GM18951 (cell line): Measurements from ENCODE around the gene SLC7A14.

Experiments used
- POLR2A ChIP-seq: IDR thresholded peaks from 4 replicates; pipeline ENCODE4 v1.6.1; 2011; ENCODE audit warnings: mild to moderate bottlenecking; ENCODE audit not compliant: insufficient read length, insufficient read depth; ENCODE audit errors: extremely low read depth
- in situ Hi-C: fragments of 300-500 bp; cut with MboI; formaldehyde crosslinking; loops from one replicate; pipeline ENCODE4 v1.12.0; 2022; ENCODE audit warnings: low sequenced_read_pairs, mixed read lengths, inconsistent platforms; ENCODE audit not compliant: unreplicated experiment

The SLC7A14 gene

GRCh38 chr3:170506556-170506955 is 79.3 kb downstream of the SLC7A14 start:
- TF ChIP-seq POLR2A = no peak
- in situ Hi-C loops = no loop called here

- in situ Hi-C loops = no loop called here
- TF ChIP-seq POLR2A = no peak
These were observed 83.6 kb downstream of the SLC7A14 start for GRCh38 chr3:170502297-170502696.

GRCh38 chr3:170500995-170501394 is 84.9 kb downstream of the SLC7A14 start:
- in situ Hi-C loops = no loop called here

GRCh38 chr3:170500462-170500861 is 85.4 kb downstream of the SLC7A14 start:
- TF ChIP-seq POLR2A = no peak
- in situ Hi-C loops = no loop called here

More at GRCh38 chr3:170500995-170501394, 84.9 kb downstream of the SLC7A14 start:
- TF ChIP-seq POLR2A = no peak

GRCh38 chr3:170499562-170500156 is 86.2 kb downstream of the SLC7A14 start:
- TF ChIP-seq POLR2A = no peak
- in situ Hi-C loops = no loop called here

GRCh38 chr3:170497207-170498095 is 88.4 kb downstream of the SLC7A14 start:
- no peak for TF ChIP-seq POLR2A
- in situ Hi-C loops = no loop called here

- no peak for TF ChIP-seq POLR2A
- in situ Hi-C loops = no loop called here
These were observed 89.1 kb downstream of the SLC7A14 start for GRCh38 chr3:170496868-170497140.

- in situ Hi-C loops = no loop called here
- TF ChIP-seq POLR2A = no peak
These were observed 89.6 kb downstream of the SLC7A14 start for GRCh38 chr3:170496026-170496867.

GRCh38 chr3:170494766-170495165 is 91.1 kb downstream of the SLC7A14 start:
- in situ Hi-C loops = no loop called here

GRCh38 chr3:170493712-170494182 is 92.1 kb downstream of the SLC7A14 start:
- no peak for TF ChIP-seq POLR2A
- in situ Hi-C loops = no loop called here

More at GRCh38 chr3:170494766-170495165, 91.1 kb downstream of the SLC7A14 start:
- TF ChIP-seq POLR2A = no peak

- in situ Hi-C loops = no loop called here
These were observed 94.0 kb downstream of the SLC7A14 start for GRCh38 chr3:170491901-170492300.

GRCh38 chr3:170490828-170491560 is 94.9 kb downstream of the SLC7A14 start:
- TF ChIP-seq POLR2A = no peak
- in situ Hi-C loops = no loop called here

More at GRCh38 chr3:170491901-170492300, 94.0 kb downstream of the SLC7A14 start:
- TF ChIP-seq POLR2A = no peak
